ENCODE measurements around the gene STN1. TPM values are rescaled to one million over a fixed set of nuclear protein-coding genes. Genes with fewer than 3 reads are reported as not detected.

STN1 gene
- total RNA-seq, 2 experiments from 2014 or later: 53.7 to 58.5 TPM

DNA sequence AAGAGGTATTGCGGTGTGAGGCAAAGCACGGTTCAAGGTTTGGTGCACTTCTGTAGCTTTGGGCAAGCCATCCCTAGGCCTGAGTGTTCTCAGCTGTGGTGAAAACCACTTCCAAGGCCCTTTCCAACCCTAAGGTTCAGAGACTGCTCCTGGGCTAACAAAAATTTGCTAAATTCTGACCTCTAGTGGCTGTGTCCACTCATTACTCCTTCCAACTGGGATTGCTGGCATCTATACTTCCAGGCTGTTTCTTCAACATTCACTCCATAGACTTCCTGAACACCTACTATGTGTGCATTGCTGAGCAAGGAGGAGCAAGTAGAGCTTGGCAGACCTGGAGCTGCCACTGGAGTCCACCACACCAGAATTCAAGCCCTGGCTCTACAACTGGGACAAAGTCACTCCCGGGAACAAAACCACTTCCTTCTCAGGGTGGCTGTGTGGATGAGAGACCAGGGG is 33.3 kb downstream of the STN1 start:
- Mint-ChIP-seq H3K27me3 (no peaks in the 10 kb centered on the region), H3K4me3 (no peak overlapping the region), H3K27ac (no peak overlapping the region), H3K36me3 (peaks cover 24% of the 10 kb centered on the region), H3K4me1 (peaks cover 8% of the 10 kb centered on the region), H3K9me3 (no peaks in the 10 kb centered on the region)
- ATAC-seq (ENCODE audit: low read depth) (no peak), DNase-seq (no peak)
- POLR2A ChIA-PET: no interaction called here

DNA sequence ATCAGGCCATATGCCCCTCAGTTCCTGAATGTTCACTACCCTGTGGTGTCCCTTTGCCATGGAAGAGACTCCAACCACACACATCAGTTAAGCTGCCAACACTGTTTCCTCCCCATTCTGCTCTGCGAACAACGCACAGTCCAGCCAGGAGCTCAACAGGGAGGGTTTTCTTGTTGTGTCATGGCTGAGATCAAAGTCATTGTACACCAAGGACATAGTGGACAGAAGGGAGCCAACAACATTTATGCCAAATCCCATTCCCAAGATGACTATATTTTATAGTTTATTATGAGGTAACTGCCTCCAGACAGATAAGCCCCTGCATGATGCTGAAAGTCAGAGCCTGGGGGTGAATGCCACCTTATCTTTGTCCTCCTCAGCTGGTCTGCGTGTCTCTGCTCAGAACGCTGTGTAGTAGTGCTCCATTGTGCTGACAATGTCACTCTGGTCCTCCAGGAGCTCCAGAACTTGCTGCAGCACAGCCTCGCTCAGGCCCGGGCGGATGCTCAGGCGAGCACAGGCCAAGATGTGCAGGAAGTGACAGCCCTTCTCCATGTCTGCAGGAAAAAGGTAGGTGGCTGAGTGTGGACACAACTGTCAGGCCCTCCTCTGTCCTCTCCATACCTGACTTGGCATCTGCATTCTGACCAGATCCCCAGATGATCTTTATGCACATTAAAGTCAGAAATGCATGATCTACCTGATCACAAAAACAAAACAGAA is 35.5 kb downstream of the STN1 start:
- POLR2A ChIA-PET: interaction anchor here (0.6 kb wide), 1 partner anchor 113 kb away, joined by 5 read pairs; no protein-coding TSS in a partner anchor
- Mint-ChIP-seq H3K27ac (no peak overlapping the region), H3K4me1 (peaks cover 4% of the 10 kb centered on the region), H3K36me3 (peaks cover 33% of the 10 kb centered on the region), H3K27me3 (no peaks in the 10 kb centered on the region), H3K9me3 (no peaks in the 10 kb centered on the region), H3K4me3 (no peak overlapping the region)
- ATAC-seq (ENCODE audit: low read depth) (no peak), DNase-seq (no peak)

DNA sequence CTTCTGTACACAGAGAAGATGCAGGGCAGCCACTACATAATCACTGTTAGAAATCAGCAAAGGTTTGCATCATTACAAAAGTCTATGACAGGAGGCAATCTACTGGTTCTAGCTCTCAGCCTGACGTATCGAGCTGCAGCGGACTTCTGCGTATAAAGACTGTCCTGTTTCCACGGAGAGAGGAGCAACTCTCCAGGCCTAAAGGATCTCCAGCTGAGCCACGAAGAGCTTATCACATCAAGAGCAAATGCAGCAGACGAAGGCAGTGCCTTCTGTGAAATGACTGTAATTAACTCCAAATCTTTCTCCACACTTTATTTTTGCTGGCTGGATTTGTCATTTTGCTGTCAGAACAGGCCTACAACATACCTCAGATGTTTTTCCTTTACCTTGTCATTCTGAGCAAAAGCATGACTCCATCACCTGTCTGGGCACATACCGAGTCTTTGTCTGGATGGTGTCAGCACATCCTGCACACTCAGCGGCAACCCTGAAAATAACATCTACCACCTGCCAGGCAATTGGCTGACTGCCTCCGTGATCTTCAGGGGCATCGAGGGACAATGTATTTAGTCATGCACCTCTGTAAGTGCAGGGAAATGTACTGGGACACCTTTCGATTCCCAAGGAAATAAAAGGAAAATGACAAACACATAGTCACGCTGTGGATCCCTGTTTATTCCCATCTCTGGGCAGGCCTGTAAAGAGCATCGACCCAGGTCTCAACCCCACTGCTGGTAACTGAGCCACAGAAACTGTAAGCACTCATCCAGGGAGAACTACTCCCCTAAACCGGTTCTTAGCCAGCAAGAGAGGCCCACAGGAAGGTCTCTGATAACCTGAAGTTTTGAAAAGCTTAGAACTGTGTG is 36.3 kb downstream of the STN1 start:
- Mint-ChIP-seq H3K9me3 (no peaks in the 10 kb centered on the region), H3K36me3 (peaks cover 30% of the 10 kb centered on the region), H3K4me3 (no peak overlapping the region), H3K4me1 (peaks cover 4% of the 10 kb centered on the region), H3K27me3 (no peaks in the 10 kb centered on the region), H3K27ac (no peak overlapping the region)
- POLR2A ChIA-PET: interaction anchor here (0.6 kb wide), 1 partner anchor 114 kb away, joined by 5 read pairs; no protein-coding TSS in a partner anchor
- no peak for ATAC-seq (ENCODE audit: low read depth)
- DNase-seq: no peak

DNA sequence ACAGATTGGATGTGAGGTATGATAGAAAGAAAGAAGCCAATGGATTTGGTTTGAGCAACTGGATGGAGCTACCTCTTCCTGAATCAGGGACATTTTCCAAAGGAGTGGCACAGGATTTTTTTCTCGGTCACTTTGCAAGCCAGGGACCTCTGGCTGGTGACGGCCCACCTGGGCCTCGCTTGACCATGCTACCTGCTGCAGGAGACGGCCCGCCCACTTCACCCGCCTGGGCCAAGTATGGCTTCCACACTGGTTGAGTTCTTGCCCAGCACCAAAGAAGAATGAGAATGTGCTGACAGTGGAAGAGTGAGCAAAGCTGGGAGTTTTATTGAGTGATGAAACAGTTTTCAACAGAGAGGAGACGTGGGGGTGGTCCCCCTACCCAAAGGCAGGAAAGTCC is 38.2 kb downstream of the STN1 start:
- Mint-ChIP-seq H3K27ac (no peak overlapping the region), H3K4me3 (no peak overlapping the region), H3K27me3 (no peaks in the 10 kb centered on the region), H3K4me1 (peaks cover 5% of the 10 kb centered on the region), H3K9me3 (no peaks in the 10 kb centered on the region), H3K36me3 (peaks cover 31% of the 10 kb centered on the region)
- no peak for DNase-seq
- POLR2A ChIA-PET: no interaction called here
- no peak for ATAC-seq (ENCODE audit: low read depth)

DNA sequence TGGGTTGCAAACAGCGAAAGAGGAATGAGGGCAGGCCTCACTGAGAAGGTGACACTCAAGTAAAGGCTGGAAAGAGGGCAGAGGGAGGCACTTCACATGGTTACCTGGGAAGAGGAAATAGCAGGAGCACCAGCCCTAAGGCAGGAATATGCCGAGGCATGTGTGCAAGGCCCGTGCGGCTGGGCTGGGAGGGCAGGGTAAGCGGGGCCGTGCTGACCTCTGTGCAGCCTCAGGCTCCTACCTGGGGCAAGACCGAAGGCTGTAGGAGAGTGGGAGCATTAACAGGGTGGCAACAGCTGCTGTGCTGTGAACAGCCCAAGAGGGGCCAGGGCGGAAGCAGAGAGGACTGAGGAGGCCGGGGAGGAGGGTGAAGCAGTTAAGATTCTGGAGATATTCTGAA is 38.6 kb downstream of the STN1 start:
- H3K27me3 Mint-ChIP-seq: no peaks in the 10 kb centered on the region
- H3K9me3 Mint-ChIP-seq: no peaks in the 10 kb centered on the region
- peaks cover 30% of the 10 kb centered on the region for H3K36me3 Mint-ChIP-seq
- peaks cover 3% of the 10 kb centered on the region for H3K4me1 Mint-ChIP-seq
- H3K4me3 Mint-ChIP-seq: no peak overlapping the region
- POLR2A ChIA-PET: no interaction called here
- DNase-seq (no peak), ATAC-seq (ENCODE audit: low read depth) (no peak)
- no peak overlapping the region for H3K27ac Mint-ChIP-seq

DNA sequence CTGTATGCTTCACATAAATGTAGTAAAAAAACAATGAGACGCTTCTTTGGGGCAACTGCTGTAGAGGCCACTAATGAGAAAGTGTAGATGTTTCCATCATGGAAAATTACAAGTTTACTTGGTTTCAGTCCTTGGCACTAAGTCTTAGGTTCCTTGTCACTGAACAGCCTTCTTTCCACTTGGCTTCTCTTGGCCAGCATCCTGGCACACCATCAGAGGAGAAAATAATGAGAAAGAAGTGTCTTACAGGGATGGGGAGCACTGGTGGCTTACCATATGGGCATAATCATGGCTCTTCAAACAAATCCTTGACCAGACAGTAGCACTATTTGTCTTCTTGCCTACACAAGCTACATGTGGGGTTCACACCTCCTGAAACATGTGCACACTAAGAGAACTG is 40.1 kb downstream of the STN1 start:
- peaks cover 27% of the 10 kb centered on the region for H3K36me3 Mint-ChIP-seq
- POLR2A ChIA-PET: no interaction called here
- H3K9me3 Mint-ChIP-seq: no peaks in the 10 kb centered on the region
- no peaks in the 10 kb centered on the region for H3K27me3 Mint-ChIP-seq
- H3K4me1 Mint-ChIP-seq: peaks cover 2% of the 10 kb centered on the region
- H3K27ac Mint-ChIP-seq: no peak overlapping the region
- no peak for ATAC-seq (ENCODE audit: low read depth)
- no peak for DNase-seq
- H3K4me3 Mint-ChIP-seq: no peak overlapping the region

DNA sequence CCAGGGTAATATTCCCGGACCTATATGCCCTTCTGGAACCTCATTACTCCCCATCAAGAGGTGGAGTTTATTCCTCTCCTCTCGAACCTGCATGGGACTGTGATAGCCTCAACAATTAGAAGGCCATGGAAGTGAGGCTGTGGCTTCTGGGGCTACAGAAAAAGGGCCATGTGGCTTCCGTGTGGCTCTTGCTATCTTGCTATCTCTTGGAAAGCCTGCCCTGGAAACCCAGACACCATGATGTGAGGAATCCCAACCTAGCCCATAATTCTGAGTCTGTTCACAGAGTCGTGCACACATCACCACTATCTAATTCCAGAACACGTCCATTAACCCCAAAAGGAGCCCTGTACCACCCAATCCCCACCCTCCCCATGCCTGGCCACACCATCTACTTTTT is 41.8 kb downstream of the STN1 start:
- H3K4me1 Mint-ChIP-seq: peaks cover 2% of the 10 kb centered on the region
- H3K9me3 Mint-ChIP-seq: no peaks in the 10 kb centered on the region
- H3K27ac Mint-ChIP-seq: no peak overlapping the region
- H3K27me3 Mint-ChIP-seq: no peaks in the 10 kb centered on the region
- H3K36me3 Mint-ChIP-seq: peaks cover 17% of the 10 kb centered on the region
- no peak for DNase-seq
- POLR2A ChIA-PET: interaction anchor here (0.6 kb wide), 1 partner anchor 12 kb away, joined by 3 read pairs; no protein-coding TSS in a partner anchor
- H3K4me3 Mint-ChIP-seq: no peak overlapping the region
- ATAC-seq (ENCODE audit: low read depth): no peak

DNA sequence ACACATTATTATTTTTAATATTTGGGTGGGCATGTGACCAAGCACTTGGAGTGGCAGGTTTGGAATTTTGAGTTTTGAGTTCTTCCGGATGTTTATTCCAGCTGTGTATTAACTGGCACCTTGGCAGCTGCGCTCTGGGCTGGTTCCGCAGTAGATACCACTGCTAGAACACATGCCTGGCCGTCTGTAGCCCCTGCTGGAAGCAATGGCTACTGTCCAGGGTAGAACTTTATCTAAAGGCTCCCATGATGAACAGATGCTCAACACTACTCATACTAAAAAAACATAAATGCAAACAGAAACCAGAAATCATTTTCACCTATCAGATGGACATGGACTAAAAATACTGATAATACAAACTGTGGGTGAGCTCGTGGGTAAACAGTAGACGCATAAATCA is 43.3 kb downstream of the STN1 start:
- POLR2A ChIA-PET: no interaction called here
- Mint-ChIP-seq H3K4me1 (peaks cover 2% of the 10 kb centered on the region), H3K9me3 (no peaks in the 10 kb centered on the region), H3K4me3 (no peak overlapping the region), H3K27ac (no peak overlapping the region), H3K27me3 (no peaks in the 10 kb centered on the region), H3K36me3 (peaks cover 13% of the 10 kb centered on the region)
- no peak for ATAC-seq (ENCODE audit: low read depth)
- no peak for DNase-seq

DNA sequence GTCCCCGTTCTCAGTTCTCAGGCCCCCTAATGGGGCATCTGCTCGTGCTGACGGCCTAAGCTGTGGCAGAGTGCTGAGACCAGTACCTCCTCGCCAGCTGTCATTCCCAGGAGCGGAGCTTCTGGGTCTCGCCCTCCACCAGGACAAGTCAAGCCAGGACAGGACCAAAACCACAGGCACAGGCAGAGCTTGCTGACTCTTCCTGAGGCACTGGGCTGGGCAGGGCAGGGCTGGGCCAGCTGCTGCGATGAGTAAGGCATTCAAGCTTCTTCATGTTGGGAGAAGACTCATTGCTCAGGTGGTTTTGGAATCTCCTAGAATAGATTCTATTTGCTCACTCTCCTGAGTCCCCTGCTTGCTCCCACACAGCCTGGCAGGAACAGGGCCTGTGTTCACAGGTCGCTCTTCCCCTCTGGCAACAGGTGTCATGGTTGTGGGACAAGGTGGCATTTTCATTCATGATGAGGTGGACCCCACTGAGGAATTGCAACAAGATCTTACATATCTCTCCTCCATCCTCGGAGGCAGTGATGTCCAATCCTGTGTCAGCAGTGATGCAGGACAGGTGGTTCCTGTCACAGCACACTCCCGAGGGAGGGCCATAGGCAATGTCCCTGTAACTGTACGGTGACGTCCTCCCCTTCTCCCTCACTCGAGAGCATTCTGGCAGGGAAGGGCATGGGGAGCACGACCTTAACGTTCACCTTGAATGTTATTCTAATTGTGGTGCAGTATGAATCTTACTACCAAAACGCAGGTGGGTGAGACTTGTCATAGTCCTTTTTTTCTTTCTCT is 45.6 kb downstream of the STN1 start:
- peaks cover 2% of the 10 kb centered on the region for H3K4me1 Mint-ChIP-seq
- H3K9me3 Mint-ChIP-seq: no peaks in the 10 kb centered on the region
- POLR2A ChIA-PET: no interaction called here
- H3K4me3 Mint-ChIP-seq: no peak overlapping the region
- DNase-seq (no peak), ATAC-seq (ENCODE audit: low read depth) (no peak)
- no peaks in the 10 kb centered on the region for H3K27me3 Mint-ChIP-seq
- no peak overlapping the region for H3K27ac Mint-ChIP-seq
- H3K36me3 Mint-ChIP-seq: peaks cover 3% of the 10 kb centered on the region

DNA sequence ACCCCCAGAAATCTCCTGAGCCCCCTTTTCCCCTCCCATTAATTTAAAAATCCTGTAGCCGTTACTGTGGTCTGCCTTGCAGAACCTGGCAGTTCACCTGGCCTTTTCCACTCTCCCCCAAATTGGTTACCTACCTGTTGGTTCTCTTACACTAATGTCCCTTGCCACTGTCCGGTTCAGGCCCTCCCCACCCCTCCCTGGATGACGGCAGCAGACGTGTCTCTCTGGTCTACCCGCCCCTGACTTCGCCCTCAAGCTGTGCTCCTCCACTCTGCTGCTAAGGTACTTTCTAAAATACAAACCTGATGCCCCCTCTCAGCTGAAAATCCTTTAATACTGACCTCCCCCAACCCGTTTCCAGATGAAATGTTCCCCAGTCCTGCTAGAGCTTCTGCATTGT is 47.0 kb downstream of the STN1 start:
- peaks cover 3% of the 10 kb centered on the region for H3K9me3 Mint-ChIP-seq
- H3K27me3 Mint-ChIP-seq: peaks cover 1% of the 10 kb centered on the region
- H3K36me3 Mint-ChIP-seq: peaks cover 3% of the 10 kb centered on the region

DNA sequence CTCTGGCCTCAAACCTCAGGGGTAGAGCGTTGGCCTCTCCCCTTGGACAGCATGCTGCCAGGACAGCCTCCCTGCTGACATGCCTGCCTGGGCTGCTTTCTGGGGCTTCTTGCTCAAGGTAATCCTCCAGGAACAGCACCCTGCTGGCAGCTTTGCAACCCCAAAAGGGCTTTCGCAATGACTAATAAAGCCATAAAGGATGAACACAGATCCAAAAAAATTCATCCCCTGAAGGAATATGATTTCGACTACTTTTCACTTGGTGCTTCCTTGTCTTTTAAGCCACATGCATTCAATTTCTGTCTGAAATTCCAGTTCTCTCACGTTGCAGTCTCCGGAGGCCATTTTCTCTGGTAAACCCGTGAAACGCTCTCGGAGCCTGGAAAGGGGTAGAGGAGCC is 47.5 kb downstream of the STN1 start:
- H3K9me3 Mint-ChIP-seq: peaks cover 6% of the 10 kb centered on the region
- H3K27ac Mint-ChIP-seq: no peak overlapping the region
- H3K4me3 Mint-ChIP-seq: no peak overlapping the region
- no peak for ATAC-seq (ENCODE audit: low read depth)
- peaks cover 1% of the 10 kb centered on the region for H3K27me3 Mint-ChIP-seq
- POLR2A ChIA-PET: no interaction called here
- no peak for DNase-seq
- peaks cover 3% of the 10 kb centered on the region for H3K36me3 Mint-ChIP-seq
- peaks cover 2% of the 10 kb centered on the region for H3K4me1 Mint-ChIP-seq

More for the DNA sequence above, 47.0 kb downstream of the STN1 start:
- POLR2A ChIA-PET: no interaction called here
- ATAC-seq (ENCODE audit: low read depth): no peak
- no peak for DNase-seq
- Mint-ChIP-seq H3K27ac (no peak overlapping the region), H3K4me1 (peaks cover 2% of the 10 kb centered on the region), H3K4me3 (no peak overlapping the region)

DNA sequence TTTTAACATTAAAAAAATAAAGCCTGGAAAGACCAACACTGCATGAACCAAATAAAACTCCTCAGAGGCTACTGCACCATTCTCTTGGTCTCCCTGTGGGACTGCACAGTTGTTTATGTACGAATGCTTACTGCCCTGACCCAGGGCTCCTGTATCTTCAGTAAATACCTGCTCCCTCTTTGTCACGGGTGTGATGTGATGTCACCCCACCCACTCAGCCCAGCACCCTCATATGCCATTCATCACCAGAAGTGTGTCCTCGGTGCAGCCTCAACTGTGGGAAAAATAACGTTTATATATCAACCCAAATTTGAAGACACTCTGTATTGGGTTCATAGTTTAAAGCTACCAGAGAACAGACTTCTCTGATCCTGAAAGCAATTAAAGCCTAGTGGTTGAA is 48.6 kb downstream of the STN1 start:
- H3K36me3 Mint-ChIP-seq: peaks cover 1% of the 10 kb centered on the region
- no peak overlapping the region for H3K27ac Mint-ChIP-seq
- peaks cover 14% of the 10 kb centered on the region for H3K9me3 Mint-ChIP-seq

DNA sequence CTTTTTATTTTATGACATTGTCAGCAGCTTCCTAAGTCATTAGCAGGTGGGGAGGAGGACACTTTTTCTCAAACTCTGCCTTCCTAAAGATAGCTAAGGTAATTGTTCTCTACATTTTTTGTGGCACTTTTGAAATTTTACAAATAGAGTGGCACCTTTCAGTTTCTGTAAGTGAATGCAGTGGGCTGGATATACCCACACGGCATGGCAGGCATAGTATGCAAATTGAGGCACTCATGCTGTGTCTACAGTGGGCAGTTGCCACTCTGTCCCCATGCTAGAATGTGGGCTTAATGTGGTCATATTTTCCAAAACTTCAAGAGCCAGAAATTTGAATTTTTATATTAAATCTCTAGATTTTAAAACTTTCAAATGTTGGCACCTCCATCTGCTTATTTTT is 49.8 kb downstream of the STN1 start:
- peaks cover 20% of the 10 kb centered on the region for H3K9me3 Mint-ChIP-seq
- ATAC-seq (ENCODE audit: low read depth): no peak
- no peak overlapping the region for H3K27ac Mint-ChIP-seq
- no peaks in the 10 kb centered on the region for H3K4me1 Mint-ChIP-seq
- H3K4me3 Mint-ChIP-seq: no peak overlapping the region
- DNase-seq: no peak
- H3K27me3 Mint-ChIP-seq: peaks cover 1% of the 10 kb centered on the region
- H3K36me3 Mint-ChIP-seq: peaks cover 6% of the 10 kb centered on the region
- POLR2A ChIA-PET: interaction anchor here (0.6 to 1.1 kb wide), 2 partner anchors 20 to 208 kb away, joined by 3 to 4 read pairs; no protein-coding TSS in a partner anchor

More for the DNA sequence above, 48.6 kb downstream of the STN1 start:
- DNase-seq (no peak), ATAC-seq (ENCODE audit: low read depth) (no peak)
- no peak overlapping the region for H3K4me3 Mint-ChIP-seq
- POLR2A ChIA-PET: no interaction called here
- no peaks in the 10 kb centered on the region for H3K4me1 Mint-ChIP-seq
- H3K27me3 Mint-ChIP-seq: peaks cover 1% of the 10 kb centered on the region

Data from activated naive CD8-positive, alpha-beta T cell treated with anti-CD3 and anti-CD28 coated beads, Interleukin-2, amount 10 ng/mL, durations not matched to agents 7 days and 5 days (primary cell).